ENCODE data around the gene FTSJ1. TPM values are rescaled to one million over a fixed set of nuclear protein-coding genes. Genes with fewer than 3 reads are reported as not detected.

FTSJ1 gene
- total and polyA plus RNA-seq, 2 donors from 2014 or later = 30.6 to 33.9 TPM

GRCh38 chrX:48512371-48512935 is 36.5 kb downstream of the FTSJ1 start:
- no peak for TF ChIP-seq CTCF (IDR thresholded peaks at IDR 0.05; ENCODE audit: borderline replicate concordance, extremely low read depth, insufficient read depth)
- Histone ChIP-seq H3K36me3 (ENCODE audit: control insufficient read depth in 2 of 3, insufficient read depth in 3 of 3, low read length in 3 of 3) (no peaks in the 10 kb centered on the region), H3K27me3 (ENCODE audit: control insufficient read depth, insufficient read depth, low read length) (no peaks in the 10 kb centered on the region), H3K9ac (ENCODE audit: low read length in 3 of 3) (no peak overlapping the region), H3K4me3 (ENCODE audit: low read length in 3 of 3) (no peak overlapping the region), H3K9me3 (ENCODE audit: control insufficient read depth in 2 of 3, insufficient read depth in 1 of 3, low read length in 3 of 3) (no peaks in the 10 kb centered on the region), H3K4me1 (ENCODE audit: control insufficient read depth in 2 of 3, insufficient read depth in 2 of 3, low read depth in 1 of 3, low read length in 3 of 3) (peaks cover 0 to 5% (median 5%) of the 10 kb centered on the region in 3 donors), H3K27ac (ENCODE audit: low read depth in 2 of 2, low read length in 2 of 2) (no peak overlapping the region)
- FAIRE-seq = no peak
- peak in 1 of 5 donors; percentile 52 for DNase-seq
- intact Hi-C loops (cut with DNase I) = no loop called here

- H3K4me1 ChIP-seq (ENCODE audit: control insufficient read depth in 2 of 3, insufficient read depth in 2 of 3, low read depth in 1 of 3, low read length in 3 of 3) = peaks cover 0 to 5% (median 5%) of the 10 kb centered on the region in 3 donors
- H3K27me3 ChIP-seq (ENCODE audit: control insufficient read depth, insufficient read depth, low read length) = no peaks in the 10 kb centered on the region
- no peak overlapping the region for H3K4me3 ChIP-seq (ENCODE audit: low read length in 3 of 3)
- H3K27ac ChIP-seq (ENCODE audit: low read depth in 2 of 2, low read length in 2 of 2) = no peak overlapping the region
- intact Hi-C loops (cut with DNase I) = no loop called here
- DNase-seq (no peak), FAIRE-seq (no peak)
- TF ChIP-seq CTCF (IDR thresholded peaks at IDR 0.05; ENCODE audit: borderline replicate concordance, extremely low read depth, insufficient read depth) = no peak
- H3K36me3 ChIP-seq (ENCODE audit: control insufficient read depth in 2 of 3, insufficient read depth in 3 of 3, low read length in 3 of 3) = no peaks in the 10 kb centered on the region
- no peak overlapping the region for H3K9ac ChIP-seq (ENCODE audit: low read length in 3 of 3)
- H3K9me3 ChIP-seq (ENCODE audit: control insufficient read depth in 2 of 3, insufficient read depth in 1 of 3, low read length in 3 of 3) = no peaks in the 10 kb centered on the region
Observed at GRCh38 chrX:48513670-48514069, 37.7 kb downstream of the FTSJ1 start.

- Histone ChIP-seq H3K9me3 (ENCODE audit: control insufficient read depth in 2 of 3, insufficient read depth in 1 of 3, low read length in 3 of 3) (no peaks in the 10 kb centered on the region), H3K27me3 (ENCODE audit: control insufficient read depth, insufficient read depth, low read length) (no peaks in the 10 kb centered on the region), H3K36me3 (ENCODE audit: control insufficient read depth in 2 of 3, insufficient read depth in 3 of 3, low read length in 3 of 3) (no peaks in the 10 kb centered on the region), H3K4me3 (ENCODE audit: low read length in 3 of 3) (no peak overlapping the region), H3K27ac (ENCODE audit: low read depth in 2 of 2, low read length in 2 of 2) (no peak overlapping the region), H3K9ac (ENCODE audit: low read length in 3 of 3) (no peak overlapping the region), H3K4me1 (ENCODE audit: control insufficient read depth in 2 of 3, insufficient read depth in 2 of 3, low read depth in 1 of 3, low read length in 3 of 3) (peaks cover 0 to 5% (median 5%) of the 10 kb centered on the region in 3 donors)
- FAIRE-seq = no peak
- intact Hi-C loops (cut with DNase I) = no loop called here
- no peak for DNase-seq
- TF ChIP-seq CTCF (IDR thresholded peaks at IDR 0.05; ENCODE audit: borderline replicate concordance, extremely low read depth, insufficient read depth) = no peak
Observed at GRCh38 chrX:48514126-48514806, 38.3 kb downstream of the FTSJ1 start.
